NB4 (cell line): Measurements from ENCODE around the gene GGTA1.
A peak's percentile ranks its signal among the peaks of the same experiment; 100 is the strongest.

Source experiments
- CTCF ChIP-seq: IDR thresholded peaks from one replicate; pipeline ENCODE4 v1.5.1; 2012; ENCODE audit warnings: low read depth, low read length
- MAX ChIP-seq: IDR thresholded peaks from 2 replicates; pipeline ENCODE4 v1.6.1; 2011; ENCODE audit warnings: low read depth, low read length
- POLR2A ChIP-seq: IDR thresholded peaks from 2 replicates; pipeline ENCODE4 v1.6.1; 2011; ENCODE audit warnings: mild to moderate bottlenecking; ENCODE audit not compliant: insufficient read length; ENCODE audit errors: extremely low read depth

- TF ChIP-seq POLR2A = no peak
- peak; percentile 64 for TF ChIP-seq CTCF
- peak; percentile 71 for TF ChIP-seq MAX
Observed at GRCh38 chr9:121498150-121498486, 1.5 kb downstream of the GGTA1 start.
